Measurements from ENCODE around the gene ELOVL7. TPM values are rescaled to one million over a fixed set of nuclear protein-coding genes. Genes with fewer than 3 reads are reported as not detected.

ELOVL7 gene
- total and polyA plus RNA-seq, 2 donors (not counting 3 experiments of a cell fraction or from before 2014, with no cell fraction given): 0.01 to 0.09 TPM

- H2AFZ ChIP-seq (ENCODE audit: low read depth, low read length): no peak overlapping the region
- no peaks in the 10 kb centered on the region for H3K36me3 ChIP-seq (ENCODE audit: control insufficient read depth in 2 of 2, extremely low read depth in 1 of 2, insufficient read depth in 2 of 2, low read length in 2 of 2)
- POLR2A ChIA-PET: no interaction called here
- DNase-seq (ENCODE audit: low read depth, low spot score) (no peak), FAIRE-seq (no peak)
- H3K9me1 ChIP-seq (replicated peaks; ENCODE audit: control insufficient read depth, extremely low read depth, insufficient read depth, low read length): no peaks in the 10 kb centered on the region
- H3K9me3 ChIP-seq (replicated peaks; ENCODE audit: control insufficient read depth, insufficient read depth, low read length): no peaks in the 10 kb centered on the region
- TF ChIP-seq EZH2 (IDR thresholded peaks at IDR 0.05; ENCODE audit: borderline replicate concordance, low read depth, low read length, severe bottlenecking) (no peak), POLR2AphosphoS5 (IDR thresholded peaks at IDR 0.05; ENCODE audit: insufficient read depth, low read depth, low read length) (no peak), MAX (IDR thresholded peaks at IDR 0.05; ENCODE audit: insufficient read depth, insufficient read length) (no peak), MYC (IDR thresholded peaks at IDR 0.05; ENCODE audit: low read depth, low read length) (no peak), POLR2A (IDR thresholded peaks at IDR 0.05; ENCODE audit: low read depth, low read length) (no peak)
- no peak overlapping the region for H3K27ac ChIP-seq (ENCODE audit: insufficient read depth, low read depth, low read length)
- no peaks in the 10 kb centered on the region for H3K79me2 ChIP-seq (ENCODE audit: control insufficient read depth, insufficient read depth, low read length)
- no peak overlapping the region for H3K9ac ChIP-seq (replicated peaks; ENCODE audit: extremely low read depth, insufficient read depth, low read length)
- no peak overlapping the region for H3K4me2 ChIP-seq (ENCODE audit: insufficient read depth, low read length)
- peaks cover 0 to 4% of the 10 kb centered on the region in 2 experiments for H3K27me3 ChIP-seq (ENCODE audit: control insufficient read depth in 2 of 2, insufficient read depth in 2 of 2, low read length in 2 of 2)
- H3K4me3 ChIP-seq (replicated peaks in 1 of 3; ENCODE audit: insufficient read depth in 1 of 3, low read depth in 1 of 3, low read length in 3 of 3): no peak overlapping the region
- no TSS peak for BruUV-seq (replicated peaks)
- dilution Hi-C loops (cut with MboI; ENCODE audit: extremely low pct_ligation_motif_present, low sequenced_read_pairs): no loop called here
- H3K4me1 ChIP-seq (ENCODE audit: control insufficient read depth, extremely low read depth, insufficient read depth, low read length): no peaks in the 10 kb centered on the region
- intact Hi-C loops (cut with micrococcal nuclease): no loop called here
- CTCF ChIA-PET: no interaction called here
- no peaks in the 10 kb centered on the region for H4K20me1 ChIP-seq (replicated peaks; ENCODE audit: control insufficient read depth, extremely low read depth, insufficient read depth, low read length)
These were observed 41.1 kb downstream of the ELOVL7 start for GRCh38 chr5:60802986-60803385.

GRCh38 chr5:60802226-60802625 is 41.8 kb downstream of the ELOVL7 start:
- H3K79me2 ChIP-seq (ENCODE audit: control insufficient read depth, insufficient read depth, low read length): no peaks in the 10 kb centered on the region
- BruUV-seq (replicated peaks): no TSS peak

More at GRCh38 chr5:60802226-60802625, 41.8 kb downstream of the ELOVL7 start:
- Histone ChIP-seq H3K9me3 (replicated peaks; ENCODE audit: control insufficient read depth, insufficient read depth, low read length) (no peaks in the 10 kb centered on the region), H3K9ac (replicated peaks; ENCODE audit: extremely low read depth, insufficient read depth, low read length) (no peak overlapping the region), H3K9me1 (replicated peaks; ENCODE audit: control insufficient read depth, extremely low read depth, insufficient read depth, low read length) (no peaks in the 10 kb centered on the region), H3K27me3 (ENCODE audit: control insufficient read depth in 2 of 2, insufficient read depth in 2 of 2, low read length in 2 of 2) (peaks cover 0 to 5% of the 10 kb centered on the region in 2 experiments), H3K4me1 (ENCODE audit: control insufficient read depth, extremely low read depth, insufficient read depth, low read length) (no peaks in the 10 kb centered on the region), H3K36me3 (ENCODE audit: control insufficient read depth in 2 of 2, extremely low read depth in 1 of 2, insufficient read depth in 2 of 2, low read length in 2 of 2) (no peaks in the 10 kb centered on the region), H4K20me1 (replicated peaks; ENCODE audit: control insufficient read depth, extremely low read depth, insufficient read depth, low read length) (no peaks in the 10 kb centered on the region), H2AFZ (ENCODE audit: low read depth, low read length) (no peak overlapping the region), H3K4me3 (replicated peaks in 1 of 3; ENCODE audit: insufficient read depth in 1 of 3, low read depth in 1 of 3, low read length in 3 of 3) (no peak overlapping the region), H3K4me2 (ENCODE audit: insufficient read depth, low read length) (no peak overlapping the region), H3K27ac (ENCODE audit: insufficient read depth, low read depth, low read length) (no peak overlapping the region)
- intact Hi-C loops (cut with micrococcal nuclease) (no loop called here), dilution Hi-C loops (cut with MboI; ENCODE audit: extremely low pct_ligation_motif_present, low sequenced_read_pairs) (no loop called here)
- no peak for DNase-seq (ENCODE audit: low read depth, low spot score)
- ChIA-PET CTCF (no interaction called here), POLR2A (no interaction called here)
- FAIRE-seq: no peak
- TF ChIP-seq FOS (IDR thresholded peaks at IDR 0.05; ENCODE audit: borderline replicate concordance, insufficient read depth, low read length) (no peak), POLR2A (IDR thresholded peaks at IDR 0.05; ENCODE audit: low read depth, low read length) (no peak), GATA2 (IDR thresholded peaks at IDR 0.05; ENCODE audit: insufficient read depth, insufficient read length, low read depth, low read length) (no peak), JUN (IDR thresholded peaks at IDR 0.05; ENCODE audit: borderline replicate concordance, insufficient read depth, insufficient read length, low read depth) (no peak), MYC (IDR thresholded peaks at IDR 0.05; ENCODE audit: low read depth, low read length) (no peak), POLR2AphosphoS5 (IDR thresholded peaks at IDR 0.05; ENCODE audit: insufficient read depth, low read depth, low read length) (no peak), MAX (IDR thresholded peaks at IDR 0.05; ENCODE audit: insufficient read depth, insufficient read length) (no peak), CTCF (IDR thresholded peaks at IDR 0.05; ENCODE audit: extremely low read depth in 1 of 2, insufficient read depth in 1 of 2, low read depth in 1 of 2, low read length in 2 of 2) (no peak), EZH2 (IDR thresholded peaks at IDR 0.05; ENCODE audit: borderline replicate concordance, low read depth, low read length, severe bottlenecking) (no peak)
